NB4 (cell line): ENCODE results near the gene PLD5.
"Not testable (repeated sequence)": the region's sequence is repeated elsewhere in the genome, so short reads cannot be mapped to it uniquely, and the experiment has no call there.

Source experiments
- CTCF ChIP-seq: IDR thresholded peaks from one replicate; pipeline ENCODE4 v1.5.1; 2012; ENCODE audit warnings: low read depth, low read length
- MAX ChIP-seq: IDR thresholded peaks from 2 replicates; pipeline ENCODE4 v1.6.1; 2011; ENCODE audit warnings: low read depth, low read length
- MYC ChIP-seq: IDR thresholded peaks from 2 replicates; pipeline ENCODE4 v1.6.1; 2011; ENCODE audit warnings: low read depth, low read length
- POLR2A ChIP-seq: IDR thresholded peaks from 2 replicates; pipeline ENCODE4 v1.6.1; 2011; ENCODE audit warnings: mild to moderate bottlenecking; ENCODE audit not compliant: insufficient read length; ENCODE audit errors: extremely low read depth

GRCh38 chr1:242264419-242264818 lies 260.1 kb downstream of the PLD5 start:
- TF ChIP-seq CTCF, MYC, POLR2A, MAX: not testable (repeated sequence)
